Ovary (tissue), 9 donors: ENCODE measurements around the gene DOLK. TPM values are rescaled to one million over a fixed set of nuclear protein-coding genes. Genes with fewer than 3 reads are reported as not detected.

ENCODE experiments used
- DNase-seq, 5 donors: peaks; one replicate each; pipeline ENCODE4 v3.0.0-alpha.2; 2019 to 2020
- H3K27ac ChIP-seq, 2 donors: fragments of 200-600 bp; one replicate each; pipeline versions ENCODE4 v1.5.1 to v1.8.0; 2019 to 2022
- H3K27me3 ChIP-seq: fragments of 200-600 bp; one replicate; pipeline ENCODE4 v1.8.0; 2022
- H3K36me3 ChIP-seq: fragments of 200-600 bp; sonication (generic); one replicate; pipeline ENCODE4 v1.5.1; 2019
- H3K4me1 ChIP-seq: one replicate; pipeline ENCODE4 v1.8.1; 2013; ENCODE audit warnings: mild to moderate bottlenecking, moderate library complexity; ENCODE audit not compliant: insufficient read depth
- H3K4me3 ChIP-seq: fragments of 200-600 bp; sonication (generic); one replicate; pipeline ENCODE4 v1.5.1; 2017
- H3K9me3 ChIP-seq, 2 donors: fragments of 200-600 bp in 1 of 2; sonication (generic) in 1 of 2; one replicate each; pipeline versions ENCODE4 v1.5.1 to v1.8.1; 2013 to 2019; ENCODE audit warnings: mild to moderate bottlenecking in 1 of 2, moderate library complexity in 1 of 2
- EP300 ChIP-seq: sonication (generic); formaldehyde crosslinking; IDR thresholded peaks from one replicate; pipeline ENCODE4 v1.6.1; 2017; ENCODE audit warnings: antibody characterized with exemption
- POLR2A ChIP-seq: fragments of 450-650 bp; IDR thresholded peaks from one replicate; pipeline ENCODE4 v1.6.1; 2017; ENCODE audit warnings: antibody characterized with exemption, mild to moderate bottlenecking, moderate library complexity
- WGBS, 3 donors: extraction: QIAGEN DNeasy Blood & Tissue Kit in 1 of 3; methylation state at CpG; one replicate each; pipeline versions ENCODE4 v1.1.5 to v1.1.7; 2013 to 2017; 5-methylcytosine and 5-hydroxymethylcytosine counted together
- intact Hi-C, 4 donors: fragments of 100-400 bp; cut with DNase I; formaldehyde crosslinking; loops; one replicate each; pipeline versions ENCODE4 v1.11.0 to v1.15.1; 2022 to 2023
- polyA plus RNA-seq, 2 donors: library from polyadenylated mRNA; stranded (reverse); fragments of 200-250 nt in 1 of 2; fragments of 350-450 nt in 1 of 2; fragmentation: Illumina TruSeq in 1 of 2; extraction: RNeasy Lipid Tissue Mini Kit (QIAGEN cat#74804) in 1 of 2; gene quantifications; one replicate each; pipeline ENCODE4 v1.2.3, GENCODE V29; 2013 to 2014
- total RNA-seq, 7 donors: library from RNA; depleted of rRNA in 2 of 7; stranded (reverse); fragments of >200 nt in 2 of 7; fragmentation: NEBNext Ultra II Directional in 3 of 7; extraction: Animal tissue kit (Norgen Biotek cat#: 25700) in 3 of 7; gene quantifications; one replicate each; pipeline versions ENCODE4 v1.1.0 to v1.2.4, GENCODE V29; 2016 to 2023
- TF ChIP-seq, protein P1 (sequence below), 3 donors: fragments of 450-650 bp in 2 of 3; fragments of 200-600 bp in 1 of 3; IDR thresholded peaks; one replicate each; pipeline versions ENCODE4 v1.5.1 to v1.8.0; 2016 to 2022; ENCODE audit warnings: antibody characterized with exemption in 3 of 3, mild to moderate bottlenecking in 1 of 3
- donor health status: DM: no; HTN: no; CAD: no; lungs with moderate emphysema.
- donor health status: DM: no; HTN: no; CAD: no.
- donor health status: Bipolar disorder and iron deficiency.
- donor health status: DM: yes; HTN: yes; CAD: no.
- donor health status: DM: no; HTN: no; CAD: no.
- donor health status: DM: yes; HTN: yes; CAD: no.

DOLK gene
- total and polyA plus RNA-seq, 9 donors = 6.1 to 14.9 (median 12.0) TPM

DNA sequence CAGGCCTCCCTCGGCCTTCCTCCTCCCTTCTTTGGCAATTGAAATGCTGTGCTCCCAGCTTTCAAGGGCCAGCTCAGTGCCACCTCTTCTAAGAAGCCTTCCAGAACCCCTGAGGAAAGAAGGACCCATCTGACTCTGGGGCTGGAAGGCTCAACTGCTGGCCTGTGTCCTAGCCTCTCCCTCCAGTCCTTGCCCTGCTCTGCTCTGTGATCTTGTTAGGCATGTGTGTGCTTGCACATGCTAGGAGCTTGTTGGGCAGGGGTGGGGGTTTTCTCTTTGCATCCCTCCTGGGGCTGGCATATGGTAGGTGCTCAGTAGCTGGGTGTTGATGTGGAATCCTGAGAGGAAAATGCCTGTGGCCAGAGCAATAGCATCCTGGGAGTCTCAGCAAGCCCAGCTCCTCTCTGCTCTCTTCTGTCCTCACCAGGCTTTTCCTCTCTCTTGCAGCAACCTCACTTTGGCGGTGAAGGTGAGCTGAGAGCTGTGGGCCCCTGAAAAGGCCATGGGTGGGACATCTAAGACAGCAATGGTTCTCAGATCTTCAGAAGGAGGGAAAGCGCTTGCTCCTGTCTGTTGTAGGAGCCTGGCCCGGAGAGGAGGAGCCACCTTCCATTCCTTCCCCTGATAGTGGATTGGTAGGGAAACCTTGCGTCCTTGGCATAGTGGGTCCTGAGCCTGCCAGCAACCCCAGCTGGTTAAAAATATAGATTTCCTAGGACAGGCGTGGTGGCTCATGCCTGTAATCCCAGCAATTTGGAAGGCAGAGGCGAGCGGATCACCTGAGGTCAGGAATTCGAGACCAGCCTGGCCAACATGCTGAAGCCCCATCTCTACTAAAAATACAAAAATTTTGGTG is 9.9 kb downstream of the DOLK start:
- no peak overlapping the region for H3K4me3 ChIP-seq
- DNase-seq = peak in 2 of 5 donors; percentile 4 to 14
- peaks cover 2% of the 10 kb centered on the region for H3K4me1 ChIP-seq
- no peaks in the 10 kb centered on the region for H3K36me3 ChIP-seq
- no peaks in the 10 kb centered on the region for H3K27me3 ChIP-seq
- TF ChIP-seq EP300 = no peak
- TF ChIP-seq, protein P1, sequence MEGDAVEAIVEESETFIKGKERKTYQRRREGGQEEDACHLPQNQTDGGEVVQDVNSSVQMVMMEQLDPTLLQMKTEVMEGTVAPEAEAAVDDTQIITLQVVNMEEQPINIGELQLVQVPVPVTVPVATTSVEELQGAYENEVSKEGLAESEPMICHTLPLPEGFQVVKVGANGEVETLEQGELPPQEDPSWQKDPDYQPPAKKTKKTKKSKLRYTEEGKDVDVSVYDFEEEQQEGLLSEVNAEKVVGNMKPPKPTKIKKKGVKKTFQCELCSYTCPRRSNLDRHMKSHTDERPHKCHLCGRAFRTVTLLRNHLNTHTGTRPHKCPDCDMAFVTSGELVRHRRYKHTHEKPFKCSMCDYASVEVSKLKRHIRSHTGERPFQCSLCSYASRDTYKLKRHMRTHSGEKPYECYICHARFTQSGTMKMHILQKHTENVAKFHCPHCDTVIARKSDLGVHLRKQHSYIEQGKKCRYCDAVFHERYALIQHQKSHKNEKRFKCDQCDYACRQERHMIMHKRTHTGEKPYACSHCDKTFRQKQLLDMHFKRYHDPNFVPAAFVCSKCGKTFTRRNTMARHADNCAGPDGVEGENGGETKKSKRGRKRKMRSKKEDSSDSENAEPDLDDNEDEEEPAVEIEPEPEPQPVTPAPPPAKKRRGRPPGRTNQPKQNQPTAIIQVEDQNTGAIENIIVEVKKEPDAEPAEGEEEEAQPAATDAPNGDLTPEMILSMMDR (IDR thresholded peaks at IDR 0.05) = no peak
- no peak for TF ChIP-seq POLR2A
- 91 to 93% (median 93%) methylated on average over 7 to 9 of the region's 9 CpGs for WGBS, 3 donors
- no peaks in the 10 kb centered on the region for H3K9me3 ChIP-seq
- intact Hi-C loops = no loop called here
- H3K27ac ChIP-seq = no peak overlapping the region

DNA sequence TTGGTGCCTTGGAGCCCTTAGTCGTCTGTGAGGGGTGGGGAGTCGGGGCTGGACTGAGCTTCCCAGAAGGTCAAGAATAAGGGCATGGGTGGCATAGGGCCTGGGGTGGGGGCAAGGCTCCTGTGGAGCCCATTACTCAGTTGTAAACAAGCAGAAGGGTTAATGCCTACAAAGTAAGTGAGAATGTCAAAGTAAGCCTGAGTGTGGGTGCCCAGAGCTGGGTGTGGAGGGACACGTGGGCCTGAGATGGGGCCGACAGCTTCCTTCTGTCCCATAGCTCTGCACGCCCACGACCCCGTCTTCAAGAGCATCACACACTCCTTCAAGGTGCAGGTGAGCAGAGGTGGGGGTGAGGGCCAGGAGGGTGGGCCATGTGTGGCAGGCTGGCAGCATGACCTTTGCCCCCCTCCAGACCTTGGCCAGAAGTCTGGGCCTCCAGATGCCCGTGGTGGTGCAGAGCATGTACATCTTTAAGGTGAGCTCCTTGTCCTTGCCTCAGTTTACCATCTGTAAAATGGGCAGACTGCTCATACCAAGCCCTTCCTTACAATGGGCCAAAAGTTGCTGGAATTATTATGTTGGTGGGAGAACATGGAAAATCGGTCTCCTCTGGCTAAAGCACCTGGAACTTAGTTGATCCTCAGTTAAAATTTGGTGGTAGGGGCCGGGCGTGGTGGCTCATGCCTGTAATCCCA is 11.1 kb downstream of the DOLK start:
- H3K27me3 ChIP-seq = no peaks in the 10 kb centered on the region
- H3K4me3 ChIP-seq = no peak overlapping the region
- TF ChIP-seq EP300 (no peak), POLR2A (no peak)
- TF ChIP-seq, protein P1 (IDR thresholded peaks at IDR 0.05) = no peak
- WGBS, 3 donors = 83 to 90% (median 84%) methylated on average over 11 of the region's 11 CpGs
- H3K4me1 ChIP-seq = no peaks in the 10 kb centered on the region
- intact Hi-C loops = no loop called here
- no peak overlapping the region for H3K27ac ChIP-seq
- H3K36me3 ChIP-seq = no peaks in the 10 kb centered on the region
- H3K9me3 ChIP-seq = no peaks in the 10 kb centered on the region
- peak in 2 of 5 donors; percentile 17 for DNase-seq

DNA sequence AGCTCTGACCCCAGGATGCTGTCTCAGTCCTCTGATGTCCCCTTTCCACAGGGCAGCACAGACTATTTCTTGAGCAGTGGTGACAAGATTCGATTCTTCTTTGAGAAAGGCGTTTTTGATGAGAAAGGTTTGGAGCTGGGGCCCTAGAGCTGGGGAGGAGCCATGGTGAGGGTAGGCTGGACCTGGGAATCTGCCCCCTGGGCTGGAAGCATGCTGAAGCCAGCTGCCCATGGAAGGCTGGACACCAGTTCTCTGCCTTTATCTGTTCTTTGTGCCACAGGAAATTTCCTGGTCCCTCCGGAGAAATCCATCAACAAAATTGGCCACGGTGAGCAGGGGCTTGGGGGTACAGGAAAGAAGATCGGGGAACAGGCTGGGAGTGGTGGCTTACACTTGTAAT is 13.7 kb downstream of the DOLK start:
- no peak overlapping the region for H3K4me3 ChIP-seq
- no peaks in the 10 kb centered on the region for H3K9me3 ChIP-seq
- 80 to 92% (median 87%) methylated on average over 5 of the region's 5 CpGs for WGBS, 3 donors
- no peaks in the 10 kb centered on the region for H3K4me1 ChIP-seq
- DNase-seq = no peak
- intact Hi-C loops = no loop called here
- no peaks in the 10 kb centered on the region for H3K36me3 ChIP-seq
- H3K27ac ChIP-seq = no peak overlapping the region
- TF ChIP-seq EP300 (no peak), POLR2A (no peak)
- TF ChIP-seq, protein P1 (IDR thresholded peaks at IDR 0.05) = no peak
- no peaks in the 10 kb centered on the region for H3K27me3 ChIP-seq

DNA sequence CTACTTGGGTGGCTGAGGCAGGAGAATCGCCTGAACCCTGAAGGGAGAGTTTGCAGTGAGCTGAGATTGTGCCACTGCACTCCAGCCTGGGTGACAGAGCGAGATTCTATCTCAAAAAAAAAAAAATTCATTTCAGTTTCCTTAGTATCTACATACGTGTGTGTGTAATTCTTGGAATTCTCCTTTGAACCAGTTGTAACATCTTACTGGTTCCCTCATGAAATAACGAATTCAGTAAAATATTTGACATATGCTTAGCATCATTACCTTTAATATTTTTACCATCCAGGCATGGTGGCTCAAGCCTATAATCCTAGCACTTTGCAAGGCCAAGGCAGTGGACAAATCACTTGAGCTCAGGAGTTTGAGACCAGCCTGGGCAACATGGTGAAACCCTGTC is 17.8 kb downstream of the DOLK start:
- Histone ChIP-seq H3K4me3 (no peak overlapping the region), H3K27me3 (no peaks in the 10 kb centered on the region), H3K9me3 (no peaks in the 10 kb centered on the region), H3K27ac (no peak overlapping the region), H3K36me3 (no peaks in the 10 kb centered on the region), H3K4me1 (no peaks in the 10 kb centered on the region)
- no peak for TF ChIP-seq EP300
- no peak for TF ChIP-seq POLR2A
- TF ChIP-seq, protein P1 (IDR thresholded peaks at IDR 0.05) = no peak
- no peak for DNase-seq
- 87 to 91% (median 89%) methylated on average over 4 of the region's 4 CpGs for WGBS, 3 donors
- intact Hi-C loops = loop anchor here (2.0 to 10.0 kb wide), 3 partner anchors 65 to 195 kb away; no protein-coding TSS in a partner anchor
